Keratinocyte (primary cell): Measurements from ENCODE around the gene CAND2. TPM values are rescaled to one million over a fixed set of nuclear protein-coding genes. Genes with fewer than 3 reads are reported as not detected.
A peak's percentile ranks its signal among the peaks of the same experiment; 100 is the strongest.

Experiments
- DNase-seq: peaks from one replicate; pipeline ENCODE4 v3.0.0-alpha.2; 2011; ENCODE audit warnings: low read depth, missing footprints, low spot score
- FAIRE-seq: peaks from 2 replicates; lab custom pipeline; 2011; peaks lifted over from hg19 to GRCh38; lab: Jason Lieb, UNC
- H2AFZ ChIP-seq: 2 replicates; pipeline ENCODE4 v1.6.0; 2012; ENCODE audit warnings: low read length, control low read depth, inconsistent platforms; ENCODE audit not compliant: control insufficient read depth
- H3K27ac ChIP-seq: 2 replicates; pipeline ENCODE4 v1.5.1; 2011; ENCODE audit warnings: low read length; ENCODE audit not compliant: control insufficient read depth, insufficient read depth
- H3K27me3 ChIP-seq: 3 replicates; pipeline ENCODE4 v1.6.0; 2011; ENCODE audit warnings: low read length; ENCODE audit not compliant: control insufficient read depth, insufficient read depth; ENCODE audit errors: extremely low read depth
- H3K36me3 ChIP-seq, 2 experiments: 2 replicates in 1 of 2; 3 replicates in 1 of 2; pipeline ENCODE4 v1.5.1; 2011; ENCODE audit warnings: low read length in 2 of 2, mild to moderate bottlenecking in 1 of 2; ENCODE audit not compliant: control insufficient read depth in 2 of 2, insufficient read depth in 2 of 2; ENCODE audit errors: extremely low read depth in 1 of 2
- H3K4me1 ChIP-seq: 3 replicates; pipeline ENCODE4 v1.5.1; 2011; ENCODE audit warnings: low read length; ENCODE audit not compliant: control insufficient read depth, insufficient read depth; ENCODE audit errors: extremely low read depth
- H3K4me2 ChIP-seq: 3 replicates; pipeline ENCODE4 v1.6.0; 2011; ENCODE audit warnings: low read depth, low read length; ENCODE audit not compliant: control insufficient read depth, insufficient read depth; ENCODE audit errors: extremely low read depth
- H3K4me3 ChIP-seq, 3 experiments: fragments of 200-600 bp in 1 of 3; sonication (generic) in 1 of 3; 2 replicates in 2 of 3; 3 replicates in 1 of 3; pipeline ENCODE4 v1.5.1; 2011 to 2016; ENCODE audit warnings: low read length in 3 of 3, mild to moderate bottlenecking in 3 of 3, control low read depth in 2 of 3, inconsistent platforms in 1 of 3, low read depth in 1 of 3, mixed read lengths in 1 of 3, mixed run types in 1 of 3, moderate library complexity in 1 of 3; ENCODE audit not compliant: control insufficient read depth in 2 of 3, insufficient read depth in 2 of 3; ENCODE audit errors: extremely low read depth in 1 of 3
- H3K79me2 ChIP-seq: 2 replicates; pipeline ENCODE4 v1.6.0; 2012; ENCODE audit warnings: low read length; ENCODE audit not compliant: control insufficient read depth, insufficient read depth
- H3K9ac ChIP-seq: 3 replicates; pipeline ENCODE4 v1.6.0; 2011; ENCODE audit warnings: low read length; ENCODE audit not compliant: control insufficient read depth, insufficient read depth; ENCODE audit errors: extremely low read depth
- H3K9me1 ChIP-seq: 3 replicates; pipeline ENCODE4 v1.6.0; 2011; ENCODE audit warnings: low read length; ENCODE audit not compliant: control insufficient read depth, insufficient read depth; ENCODE audit errors: extremely low read depth
- H3K9me3 ChIP-seq: 2 replicates; pipeline ENCODE4 v1.5.1; 2012; ENCODE audit warnings: low read depth, low read length; ENCODE audit not compliant: control insufficient read depth
- H4K20me1 ChIP-seq: 3 replicates; pipeline ENCODE4 v1.6.0; 2011; ENCODE audit warnings: low read length; ENCODE audit not compliant: control insufficient read depth, insufficient read depth; ENCODE audit errors: extremely low read depth
- CTCF ChIP-seq, 3 experiments: IDR thresholded peaks in 1 of 3; conservative IDR thresholded peaks in 1 of 3; optimal IDR thresholded peaks in 1 of 3; 2 replicates in 2 of 3; 3 replicates in 1 of 3; pipeline versions ENCODE3 to v1.5.1; 2011; ENCODE audit warnings: low read length in 3 of 3, mild to moderate bottlenecking in 3 of 3, moderate library complexity in 2 of 3, control low read depth in 1 of 3, inconsistent platforms in 1 of 3; ENCODE audit not compliant: insufficient read depth in 2 of 3; ENCODE audit errors: extremely low read depth in 1 of 3
- EZH2 ChIP-seq: IDR thresholded peaks from one replicate; pipeline ENCODE4 v1.6.1; 2012; ENCODE audit warnings: inconsistent platforms, mild to moderate bottlenecking, low read length, moderate library complexity
- dilution Hi-C: fragments of 300-500 bp; cut with MboI; formaldehyde crosslinking; loops from one replicate; pipeline ENCODE4 v1.7.0; 2020; ENCODE audit warnings: low sequenced_read_pairs; ENCODE audit not compliant: extremely low pct_ligation_motif_present
- polyA plus RNA-seq, 5 experiments: library from polyadenylated mRNA; depleted of rRNA in 3 of 5; stranded (reverse) in 3 of 5; stranded (forward) in 1 of 5; unstranded in 1 of 5; fragments of >200 nt; gene quantifications; 1 replicate in 1 of 5; 2 replicates in 3 of 5; 3 replicates in 1 of 5; pipeline versions ENCODE4 v1.2.1 to v1.2.3, GENCODE V29; 2011 to 2012; ENCODE audit warnings: missing spikeins in 2 of 5, low read depth in 1 of 5, low replicate concordance in 1 of 5

CAND2 gene
- polyA plus RNA-seq, 1 donor (not counting 4 experiments of a cell fraction or from before 2014, with no cell fraction given) = 0.05 TPM

- H2AFZ ChIP-seq = no peak overlapping the region
- H3K79me2 ChIP-seq = no peaks in the 10 kb centered on the region
- no peaks in the 10 kb centered on the region for H4K20me1 ChIP-seq
- H3K36me3 ChIP-seq = no peaks in the 10 kb centered on the region
- no peaks in the 10 kb centered on the region for H3K4me1 ChIP-seq
- DNase-seq = no peak
- dilution Hi-C loops = no loop called here
- H3K4me2 ChIP-seq = no peak overlapping the region
- no peak overlapping the region for H3K9ac ChIP-seq
- no peak for TF ChIP-seq EZH2
- TF ChIP-seq CTCF (optimal IDR thresholded peaks at IDR 0.05 in 1 of 3, IDR thresholded peaks at IDR 0.05 in 1 of 3, conservative IDR thresholded peaks at IDR 0.05 in 1 of 3; ENCODE audit: extremely low read depth in 1 of 3, insufficient read depth in 2 of 3, low read length in 3 of 3) = no peak
- H3K27ac ChIP-seq = no peak overlapping the region
- no peaks in the 10 kb centered on the region for H3K9me1 ChIP-seq
- H3K27me3 ChIP-seq = no peaks in the 10 kb centered on the region
- FAIRE-seq = no peak
- no peaks in the 10 kb centered on the region for H3K9me3 ChIP-seq
- no peak overlapping the region for H3K4me3 ChIP-seq
These were observed 21.8 kb downstream of the CAND2 start for GRCh38 chr3:12818273-12818672.

- Histone ChIP-seq H3K36me3 (no peaks in the 10 kb centered on the region), H3K9me3 (no peaks in the 10 kb centered on the region), H2AFZ (no peak overlapping the region), H3K9me1 (no peaks in the 10 kb centered on the region), H3K79me2 (no peaks in the 10 kb centered on the region), H3K4me1 (no peaks in the 10 kb centered on the region), H4K20me1 (no peaks in the 10 kb centered on the region), H3K27ac (no peak overlapping the region), H3K4me2 (no peak overlapping the region), H3K9ac (no peak overlapping the region), H3K4me3 (no peak overlapping the region), H3K27me3 (no peaks in the 10 kb centered on the region)
- dilution Hi-C loops = no loop called here
- DNase-seq (no peak), FAIRE-seq (peak; percentile 41)
- TF ChIP-seq EZH2 (no peak), CTCF (optimal IDR thresholded peaks at IDR 0.05 in 1 of 3, IDR thresholded peaks at IDR 0.05 in 1 of 3, conservative IDR thresholded peaks at IDR 0.05 in 1 of 3; ENCODE audit: extremely low read depth in 1 of 3, insufficient read depth in 2 of 3, low read length in 3 of 3) (no peak)
These were observed 22.3 kb downstream of the CAND2 start for GRCh38 chr3:12818773-12819172.
